GM21390 (cell line): ENCODE measurements around the gene CROCC.
"Not testable (repeated sequence)": the region's sequence is repeated elsewhere in the genome, so short reads cannot be mapped to it uniquely, and the experiment has no call there.

Experiments
- ATAC-seq: cut with Tn5 transposase; IDR thresholded peaks from one replicate; pipeline ENCODE4 v1.9.1; 2021; ENCODE audit not compliant: unreplicated experiment

Gene CROCC

GRCh38 chr1:16964169-16964568, 42.4 kb downstream of the CROCC start:
- not testable (repeated sequence) for ATAC-seq

- no peak for ATAC-seq
Measured at GRCh38 chr1:16965486-16966067, 43.8 kb downstream of the CROCC start.

DNA sequence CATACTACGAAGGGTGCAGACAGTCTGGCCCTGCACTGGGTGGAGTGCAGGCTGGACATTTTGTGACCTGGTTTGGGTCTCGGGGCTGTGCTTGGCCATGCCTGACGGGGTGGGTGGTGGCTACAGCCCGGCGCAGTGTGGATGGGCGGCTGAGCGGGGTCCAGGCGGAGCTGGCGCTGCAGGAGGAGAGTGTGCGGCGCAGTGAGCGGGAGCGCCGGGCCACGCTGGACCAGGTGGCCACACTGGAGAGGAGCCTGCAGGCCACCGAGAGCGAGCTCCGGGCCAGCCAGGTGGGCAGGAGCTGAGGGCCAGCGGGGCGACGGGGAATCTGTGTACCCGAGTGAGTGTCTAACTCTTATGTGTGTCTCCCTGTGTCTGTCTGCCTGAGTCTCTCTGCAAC, 44.6 kb downstream of the CROCC start:
- ATAC-seq = no peak

DNA sequence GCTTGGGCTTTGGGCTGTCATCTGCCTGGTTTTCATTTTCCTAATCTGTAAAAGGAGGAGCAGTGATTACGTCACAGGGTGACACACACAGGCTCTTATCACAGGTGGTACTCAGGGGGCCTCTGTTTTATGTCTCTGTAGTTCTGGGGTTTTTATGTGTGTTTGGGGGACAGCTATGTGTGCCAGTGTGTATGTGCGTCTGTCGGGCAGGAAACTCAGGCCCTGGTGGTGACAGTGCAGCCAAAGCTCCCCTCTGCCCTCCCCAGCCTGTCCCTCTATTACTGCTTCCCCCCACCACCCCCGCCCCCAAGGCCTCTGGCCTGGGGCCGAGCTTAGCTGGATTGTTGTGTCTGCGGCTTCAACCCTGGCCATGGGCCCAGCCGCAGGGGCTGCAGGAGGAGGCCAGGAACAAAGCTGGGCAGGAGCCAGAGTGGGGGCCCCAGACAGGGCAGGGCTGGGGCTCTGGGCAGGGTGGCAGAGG, 45.4 kb downstream of the CROCC start:
- ATAC-seq = no peak

DNA sequence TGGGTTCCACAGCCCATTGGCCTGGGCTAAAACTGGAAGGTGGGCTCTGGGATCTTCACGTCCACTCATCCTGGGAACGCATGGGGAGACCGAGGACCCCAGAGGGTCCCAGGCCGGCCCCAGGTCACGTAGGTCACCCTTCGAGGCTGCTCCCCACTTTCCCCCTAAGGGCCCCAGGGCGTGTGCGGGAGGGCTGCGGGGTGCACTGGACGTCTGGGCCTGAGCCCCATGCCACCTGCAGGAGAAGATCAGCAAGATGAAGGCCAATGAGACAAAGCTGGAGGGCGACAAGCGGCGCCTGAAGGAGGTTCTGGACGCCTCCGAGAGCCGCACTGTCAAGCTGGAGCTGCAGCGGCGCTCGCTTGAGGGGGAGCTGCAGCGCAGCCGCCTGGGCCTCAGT, 46.2 kb downstream of the CROCC start:
- ATAC-seq = no peak

DNA sequence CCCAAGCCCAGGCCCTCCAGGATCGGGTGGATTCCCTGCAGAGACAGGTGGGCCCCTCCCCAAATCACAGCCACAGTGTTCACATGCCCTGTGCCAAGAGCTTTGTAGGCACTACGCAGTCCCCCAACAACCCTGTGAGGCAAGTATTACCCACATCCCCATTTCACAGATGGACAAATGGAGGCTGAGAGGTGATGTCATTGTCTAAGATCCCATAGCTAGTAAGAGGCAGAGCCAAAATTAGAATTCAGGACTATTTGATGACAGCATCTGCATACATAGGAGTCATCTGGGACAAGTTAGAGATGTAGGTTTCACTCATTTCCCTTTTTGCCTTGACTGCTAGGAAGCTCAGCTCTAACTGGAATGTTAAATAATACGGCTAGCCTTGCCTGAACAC, 46.6 kb downstream of the CROCC start:
- ATAC-seq = no peak

- ATAC-seq = no peak
Measured at GRCh38 chr1:16969057-16969611, 47.4 kb downstream of the CROCC start.

- no peak for ATAC-seq
Measured at GRCh38 chr1:16969651-16970050, 47.9 kb downstream of the CROCC start.

- ATAC-seq = no peak
Measured at GRCh38 chr1:16970132-16970910, 48.6 kb downstream of the CROCC start.

GRCh38 chr1:16971341-16972188, 49.8 kb downstream of the CROCC start:
- no peak for ATAC-seq

DNA sequence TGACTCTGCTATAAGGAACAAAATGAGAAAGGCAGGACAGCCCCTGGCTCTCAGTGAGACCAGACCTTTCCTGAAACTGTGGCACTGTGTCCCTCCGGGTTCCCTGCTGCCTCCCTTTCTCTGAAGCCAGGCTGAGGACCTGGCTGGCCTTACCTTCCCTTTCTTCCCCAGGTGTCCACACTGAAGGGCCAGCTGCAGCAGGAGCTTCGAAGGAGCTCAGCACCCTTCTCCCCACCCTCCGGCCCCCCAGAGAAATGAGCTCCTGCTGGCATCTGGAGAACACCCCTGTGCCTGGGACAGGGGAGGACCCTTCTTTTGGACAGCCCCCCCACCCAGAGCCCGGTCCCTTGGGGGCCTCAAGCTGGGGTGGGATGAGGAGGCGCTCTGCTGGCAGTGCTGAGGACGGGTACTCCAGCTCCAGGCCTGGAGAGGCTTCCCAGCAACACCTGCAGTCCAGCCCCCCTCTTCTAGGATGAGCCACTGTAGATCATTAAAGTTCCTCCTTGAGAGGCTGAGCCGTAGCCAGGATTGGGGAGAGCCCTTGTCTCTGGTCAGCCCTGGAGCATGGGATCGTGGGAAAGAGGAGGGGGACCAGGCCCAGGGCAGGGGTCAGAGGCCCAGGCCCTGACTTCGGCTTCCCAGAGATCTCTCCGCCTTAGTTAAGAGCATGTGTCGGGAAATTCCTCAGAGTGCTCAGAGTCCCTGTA, 50.6 kb downstream of the CROCC start:
- no peak for ATAC-seq

- no peak for ATAC-seq
Measured at GRCh38 chr1:16973215-16973614, 51.5 kb downstream of the CROCC start.

GRCh38 chr1:16975211-16975610, 53.5 kb downstream of the CROCC start:
- no peak for ATAC-seq

DNA sequence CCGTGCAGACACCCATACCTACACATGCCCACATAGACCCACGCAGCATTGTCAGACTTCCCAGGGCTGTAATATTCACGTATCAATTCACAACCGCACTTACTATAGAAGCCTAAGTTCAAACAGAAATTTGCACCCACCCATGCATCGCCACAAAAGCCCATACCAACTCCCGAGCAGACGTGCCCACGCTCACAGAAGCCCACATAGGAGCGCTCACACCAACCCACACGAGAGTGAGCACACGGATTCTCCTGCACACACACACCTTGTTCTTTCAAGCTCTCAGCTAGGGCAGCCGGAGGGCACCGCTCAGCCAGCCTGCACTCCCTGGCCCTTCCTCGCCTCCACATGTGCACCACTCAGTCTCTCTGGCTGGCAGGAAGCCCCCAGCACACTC, 54.1 kb downstream of the CROCC start:
- no peak for ATAC-seq

GRCh38 chr1:16976966-16977365, 55.2 kb downstream of the CROCC start:
- no peak for ATAC-seq

DNA sequence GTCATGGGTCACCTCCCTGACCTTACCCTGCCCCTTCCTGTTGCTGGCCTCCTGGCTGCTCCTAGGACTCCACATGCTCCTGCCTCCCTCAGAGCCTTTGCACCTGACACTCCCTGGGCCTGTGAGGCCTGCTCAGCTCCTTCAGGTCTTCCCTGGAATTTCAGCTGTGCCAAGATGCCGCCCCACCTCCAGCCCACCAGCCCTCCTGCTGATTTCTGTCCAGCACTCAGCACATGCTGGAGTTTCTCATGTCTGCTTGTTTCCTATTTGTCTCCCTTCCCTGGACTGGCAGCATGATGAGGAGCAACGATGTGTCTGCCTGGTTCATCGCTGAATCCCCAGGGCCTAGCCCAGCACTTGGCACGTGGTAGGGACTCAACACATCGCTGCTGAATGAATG, 55.6 kb downstream of the CROCC start:
- no peak for ATAC-seq

GRCh38 chr1:16978139-16978538, 56.4 kb downstream of the CROCC start:
- ATAC-seq = no peak

DNA sequence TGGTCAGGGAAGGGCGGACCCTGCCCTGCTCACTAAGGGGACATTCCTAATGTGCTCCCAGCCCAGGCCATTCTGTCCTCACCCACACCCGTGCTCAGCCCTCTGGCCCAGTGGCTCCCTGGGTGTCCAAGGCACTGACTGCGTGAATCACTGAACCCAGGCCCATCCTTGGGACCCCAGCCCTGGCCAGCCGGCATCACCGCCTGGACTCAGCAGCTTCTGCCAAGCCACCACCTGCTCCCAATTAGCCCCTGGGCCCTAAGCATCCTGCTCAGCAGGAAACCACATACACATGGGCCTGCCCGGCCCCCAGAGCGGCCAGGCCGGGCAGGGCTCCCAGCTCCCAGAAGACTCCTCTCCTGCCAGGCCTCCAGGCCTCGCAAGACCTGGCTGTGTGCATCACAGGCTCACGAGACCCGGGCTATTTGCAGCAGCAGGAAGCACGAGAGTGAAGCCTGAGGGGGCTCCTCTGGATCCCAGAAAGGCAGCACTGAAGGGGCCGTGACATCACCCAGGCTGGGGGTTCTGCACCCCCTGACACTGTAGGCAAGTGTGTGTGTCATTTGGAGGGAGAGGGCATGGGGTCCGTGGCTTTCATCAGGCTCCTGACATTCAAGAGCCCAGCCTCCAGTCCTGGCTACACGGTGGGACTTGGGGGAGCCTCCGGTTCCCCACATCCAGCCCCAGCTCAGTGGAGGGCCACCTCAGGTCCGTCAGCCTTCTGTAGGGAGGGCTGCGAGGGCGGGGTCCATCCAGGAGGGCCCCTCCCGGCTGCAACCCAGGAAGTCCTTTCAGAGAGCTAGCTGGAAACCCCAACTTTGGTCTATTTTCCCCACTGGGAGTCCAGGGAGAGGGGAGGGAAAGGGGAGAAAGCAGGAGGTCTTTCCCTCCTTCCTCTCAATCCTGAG, 57.1 kb downstream of the CROCC start:
- no peak for ATAC-seq

GRCh38 chr1:16979475-16980327, 58.0 kb downstream of the CROCC start:
- no peak for ATAC-seq
